ENCODE results near the gene IL15RA.

DNA sequence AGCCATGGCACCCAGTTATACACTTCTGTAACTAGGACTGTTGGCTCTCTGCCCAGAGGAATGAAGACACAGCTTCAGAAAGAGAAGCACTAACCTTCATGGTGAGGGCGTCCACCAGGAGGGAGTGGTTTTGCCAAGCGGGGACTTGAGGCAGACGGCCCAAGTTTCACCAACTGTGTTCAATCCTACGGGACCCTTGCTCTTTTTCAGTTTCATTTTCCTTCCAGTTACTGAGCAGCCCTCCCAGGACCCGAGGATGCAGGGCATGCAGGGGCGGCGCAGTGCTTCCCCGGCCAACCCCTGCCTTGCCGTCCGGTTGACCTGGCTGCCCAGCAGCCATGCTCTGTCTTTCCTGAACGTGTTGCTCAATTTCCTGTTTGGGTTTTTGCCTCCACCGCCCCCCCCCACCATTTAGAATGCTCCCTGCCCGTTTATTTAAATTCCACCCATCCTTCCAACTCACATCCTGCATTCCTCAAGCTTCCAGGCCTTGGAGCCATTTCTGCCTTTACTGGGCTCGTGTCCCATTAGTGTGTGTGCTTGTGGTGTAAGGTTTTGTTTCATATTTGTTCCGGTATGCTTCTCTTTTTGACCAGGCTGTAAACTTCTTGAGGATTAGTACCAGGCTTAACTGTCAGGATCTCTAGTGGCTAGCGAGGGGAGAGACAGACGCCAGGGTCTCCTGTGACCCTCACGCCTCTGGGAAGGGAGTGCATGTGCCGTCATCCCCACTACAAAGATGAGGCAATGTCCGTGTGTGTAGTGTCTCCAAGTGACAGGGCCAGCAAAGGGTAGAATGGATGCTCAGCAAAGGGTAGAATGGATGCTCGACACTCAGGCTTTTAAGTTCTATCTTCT is 31.6 kb downstream of the IL15RA start:
- TF ChIP-seq ESRRA (IDR thresholded peaks at IDR 0.05; ENCODE audit: borderline replicate concordance, low read length) (no peak), SMC3 (IDR thresholded peaks at IDR 0.05) (no peak), RCOR1 (IDR thresholded peaks at IDR 0.05; ENCODE audit: low read depth, low read length) (no peak), CEBPB (IDR thresholded peaks at IDR 0.05) (no peak), POLR2A (IDR thresholded peaks at IDR 0.05; ENCODE audit: low read length) (no peak)
- TF ChIP-seq, protein P1, sequence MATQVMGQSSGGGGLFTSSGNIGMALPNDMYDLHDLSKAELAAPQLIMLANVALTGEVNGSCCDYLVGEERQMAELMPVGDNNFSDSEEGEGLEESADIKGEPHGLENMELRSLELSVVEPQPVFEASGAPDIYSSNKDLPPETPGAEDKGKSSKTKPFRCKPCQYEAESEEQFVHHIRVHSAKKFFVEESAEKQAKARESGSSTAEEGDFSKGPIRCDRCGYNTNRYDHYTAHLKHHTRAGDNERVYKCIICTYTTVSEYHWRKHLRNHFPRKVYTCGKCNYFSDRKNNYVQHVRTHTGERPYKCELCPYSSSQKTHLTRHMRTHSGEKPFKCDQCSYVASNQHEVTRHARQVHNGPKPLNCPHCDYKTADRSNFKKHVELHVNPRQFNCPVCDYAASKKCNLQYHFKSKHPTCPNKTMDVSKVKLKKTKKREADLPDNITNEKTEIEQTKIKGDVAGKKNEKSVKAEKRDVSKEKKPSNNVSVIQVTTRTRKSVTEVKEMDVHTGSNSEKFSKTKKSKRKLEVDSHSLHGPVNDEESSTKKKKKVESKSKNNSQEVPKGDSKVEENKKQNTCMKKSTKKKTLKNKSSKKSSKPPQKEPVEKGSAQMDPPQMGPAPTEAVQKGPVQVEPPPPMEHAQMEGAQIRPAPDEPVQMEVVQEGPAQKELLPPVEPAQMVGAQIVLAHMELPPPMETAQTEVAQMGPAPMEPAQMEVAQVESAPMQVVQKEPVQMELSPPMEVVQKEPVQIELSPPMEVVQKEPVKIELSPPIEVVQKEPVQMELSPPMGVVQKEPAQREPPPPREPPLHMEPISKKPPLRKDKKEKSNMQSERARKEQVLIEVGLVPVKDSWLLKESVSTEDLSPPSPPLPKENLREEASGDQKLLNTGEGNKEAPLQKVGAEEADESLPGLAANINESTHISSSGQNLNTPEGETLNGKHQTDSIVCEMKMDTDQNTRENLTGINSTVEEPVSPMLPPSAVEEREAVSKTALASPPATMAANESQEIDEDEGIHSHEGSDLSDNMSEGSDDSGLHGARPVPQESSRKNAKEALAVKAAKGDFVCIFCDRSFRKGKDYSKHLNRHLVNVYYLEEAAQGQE (IDR thresholded peaks at IDR 0.05) = no peak
- TF ChIP-seq, protein P2, sequence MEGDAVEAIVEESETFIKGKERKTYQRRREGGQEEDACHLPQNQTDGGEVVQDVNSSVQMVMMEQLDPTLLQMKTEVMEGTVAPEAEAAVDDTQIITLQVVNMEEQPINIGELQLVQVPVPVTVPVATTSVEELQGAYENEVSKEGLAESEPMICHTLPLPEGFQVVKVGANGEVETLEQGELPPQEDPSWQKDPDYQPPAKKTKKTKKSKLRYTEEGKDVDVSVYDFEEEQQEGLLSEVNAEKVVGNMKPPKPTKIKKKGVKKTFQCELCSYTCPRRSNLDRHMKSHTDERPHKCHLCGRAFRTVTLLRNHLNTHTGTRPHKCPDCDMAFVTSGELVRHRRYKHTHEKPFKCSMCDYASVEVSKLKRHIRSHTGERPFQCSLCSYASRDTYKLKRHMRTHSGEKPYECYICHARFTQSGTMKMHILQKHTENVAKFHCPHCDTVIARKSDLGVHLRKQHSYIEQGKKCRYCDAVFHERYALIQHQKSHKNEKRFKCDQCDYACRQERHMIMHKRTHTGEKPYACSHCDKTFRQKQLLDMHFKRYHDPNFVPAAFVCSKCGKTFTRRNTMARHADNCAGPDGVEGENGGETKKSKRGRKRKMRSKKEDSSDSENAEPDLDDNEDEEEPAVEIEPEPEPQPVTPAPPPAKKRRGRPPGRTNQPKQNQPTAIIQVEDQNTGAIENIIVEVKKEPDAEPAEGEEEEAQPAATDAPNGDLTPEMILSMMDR (IDR thresholded peaks at IDR 0.05) = no peak
